Vagina (tissue), 2 donors: ENCODE data around the gene SMURF2.

ENCODE experiments used
- POLR2A ChIP-seq, 2 donors: fragments of 450-650 bp; IDR thresholded peaks; one replicate each; pipeline ENCODE4 v1.6.1; 2017; ENCODE audit warnings: antibody characterized with exemption in 2 of 2, mild to moderate bottlenecking in 2 of 2, moderate library complexity in 2 of 2
- TF ChIP-seq, protein P1 (sequence below), 3 experiments: fragments of 450-650 bp in 2 of 3; fragments of 200-600 bp in 1 of 3; sonication (generic) in 1 of 3; IDR thresholded peaks; one replicate each; pipeline ENCODE4 v1.5.1; 2017 to 2019; ENCODE audit warnings: antibody characterized with exemption in 3 of 3, mild to moderate bottlenecking in 2 of 3, moderate library complexity in 2 of 3

- TF ChIP-seq, protein P1, sequence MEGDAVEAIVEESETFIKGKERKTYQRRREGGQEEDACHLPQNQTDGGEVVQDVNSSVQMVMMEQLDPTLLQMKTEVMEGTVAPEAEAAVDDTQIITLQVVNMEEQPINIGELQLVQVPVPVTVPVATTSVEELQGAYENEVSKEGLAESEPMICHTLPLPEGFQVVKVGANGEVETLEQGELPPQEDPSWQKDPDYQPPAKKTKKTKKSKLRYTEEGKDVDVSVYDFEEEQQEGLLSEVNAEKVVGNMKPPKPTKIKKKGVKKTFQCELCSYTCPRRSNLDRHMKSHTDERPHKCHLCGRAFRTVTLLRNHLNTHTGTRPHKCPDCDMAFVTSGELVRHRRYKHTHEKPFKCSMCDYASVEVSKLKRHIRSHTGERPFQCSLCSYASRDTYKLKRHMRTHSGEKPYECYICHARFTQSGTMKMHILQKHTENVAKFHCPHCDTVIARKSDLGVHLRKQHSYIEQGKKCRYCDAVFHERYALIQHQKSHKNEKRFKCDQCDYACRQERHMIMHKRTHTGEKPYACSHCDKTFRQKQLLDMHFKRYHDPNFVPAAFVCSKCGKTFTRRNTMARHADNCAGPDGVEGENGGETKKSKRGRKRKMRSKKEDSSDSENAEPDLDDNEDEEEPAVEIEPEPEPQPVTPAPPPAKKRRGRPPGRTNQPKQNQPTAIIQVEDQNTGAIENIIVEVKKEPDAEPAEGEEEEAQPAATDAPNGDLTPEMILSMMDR (IDR thresholded peaks at IDR 0.05), result no peak
- TF ChIP-seq POLR2A (IDR thresholded peaks at IDR 0.05), result no peak
Observed at GRCh38 chr17:64685705-64686104, 23.6 kb upstream of the SMURF2 start.
